RWPE1 (cell line): Measurements from ENCODE around the gene SLC22A31.

Experiments used
- CTCF ChIA-PET: fragments of 350-600 bp; sonication (Branson Sonifier 250); formaldehyde crosslinking; extraction: SDS; loops from one replicate; lab custom pipeline; 2021; lab: Yijun Ruan, JAX
- POLR2A ChIA-PET: fragments of 400-600 bp; formaldehyde crosslinking; extraction: SDS; loops from one replicate; lab custom pipeline; 2020; ENCODE audit warnings: antibody characterized with exemption; ENCODE audit not compliant: low non-redundant PET; lab: Yijun Ruan, JAX
- DNase-seq: peaks from one replicate; pipeline ENCODE4 v3.0.0; 2012; ENCODE audit warnings: low spot score
- H3K27ac ChIP-seq: fragments of 450-650 bp; 2 replicates; pipeline ENCODE4 v1.5.1; 2017
- TF ChIP-seq, protein P1 (sequence below): fragments of 450-650 bp; conservative IDR thresholded peaks from 2 replicates; pipeline ENCODE4 v1.5.1; 2017; ENCODE audit warnings: low read depth, mild to moderate bottlenecking

SLC22A31 gene

DNA sequence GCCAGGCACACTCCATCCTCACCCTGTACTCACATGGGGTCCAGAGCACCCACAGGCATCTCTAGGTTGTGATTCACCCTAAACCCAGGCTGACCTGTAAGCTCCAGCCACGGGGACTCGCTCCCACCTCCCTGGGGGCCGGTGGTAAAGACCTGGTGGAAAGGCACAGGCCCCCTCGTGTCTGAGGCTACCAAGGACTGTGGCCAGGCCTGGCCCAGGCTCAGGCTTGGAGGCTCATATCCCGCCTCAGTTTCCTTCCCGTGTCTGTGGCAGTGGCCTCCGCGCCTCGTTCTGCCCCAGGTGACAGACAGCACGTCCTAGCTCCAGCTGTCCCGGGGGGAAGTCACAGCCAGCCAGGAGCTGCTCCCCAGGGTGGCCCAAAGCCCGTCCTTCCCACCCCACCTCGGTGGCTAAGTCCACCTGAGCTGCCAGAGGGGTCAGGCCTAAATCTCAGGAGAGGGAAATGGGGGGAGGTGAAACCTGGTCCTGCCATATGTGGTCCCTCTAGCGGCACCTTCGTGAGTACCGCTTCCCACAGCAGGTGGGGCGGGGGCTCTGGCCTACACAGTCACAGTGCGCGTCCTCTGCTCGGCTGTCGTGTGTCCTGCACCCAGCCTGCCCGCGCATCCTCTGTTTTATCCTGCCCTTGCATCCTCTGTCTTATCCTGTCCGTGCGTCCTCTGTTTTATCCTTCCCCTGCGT, 16.2 kb downstream of the SLC22A31 start:
- TF ChIP-seq, protein P1, sequence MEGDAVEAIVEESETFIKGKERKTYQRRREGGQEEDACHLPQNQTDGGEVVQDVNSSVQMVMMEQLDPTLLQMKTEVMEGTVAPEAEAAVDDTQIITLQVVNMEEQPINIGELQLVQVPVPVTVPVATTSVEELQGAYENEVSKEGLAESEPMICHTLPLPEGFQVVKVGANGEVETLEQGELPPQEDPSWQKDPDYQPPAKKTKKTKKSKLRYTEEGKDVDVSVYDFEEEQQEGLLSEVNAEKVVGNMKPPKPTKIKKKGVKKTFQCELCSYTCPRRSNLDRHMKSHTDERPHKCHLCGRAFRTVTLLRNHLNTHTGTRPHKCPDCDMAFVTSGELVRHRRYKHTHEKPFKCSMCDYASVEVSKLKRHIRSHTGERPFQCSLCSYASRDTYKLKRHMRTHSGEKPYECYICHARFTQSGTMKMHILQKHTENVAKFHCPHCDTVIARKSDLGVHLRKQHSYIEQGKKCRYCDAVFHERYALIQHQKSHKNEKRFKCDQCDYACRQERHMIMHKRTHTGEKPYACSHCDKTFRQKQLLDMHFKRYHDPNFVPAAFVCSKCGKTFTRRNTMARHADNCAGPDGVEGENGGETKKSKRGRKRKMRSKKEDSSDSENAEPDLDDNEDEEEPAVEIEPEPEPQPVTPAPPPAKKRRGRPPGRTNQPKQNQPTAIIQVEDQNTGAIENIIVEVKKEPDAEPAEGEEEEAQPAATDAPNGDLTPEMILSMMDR, result no peak
- H3K27ac ChIP-seq, result no peak overlapping the region
- DNase-seq, result no peak
- POLR2A ChIA-PET, result no interaction called here
- CTCF ChIA-PET, result no interaction called here

DNA sequence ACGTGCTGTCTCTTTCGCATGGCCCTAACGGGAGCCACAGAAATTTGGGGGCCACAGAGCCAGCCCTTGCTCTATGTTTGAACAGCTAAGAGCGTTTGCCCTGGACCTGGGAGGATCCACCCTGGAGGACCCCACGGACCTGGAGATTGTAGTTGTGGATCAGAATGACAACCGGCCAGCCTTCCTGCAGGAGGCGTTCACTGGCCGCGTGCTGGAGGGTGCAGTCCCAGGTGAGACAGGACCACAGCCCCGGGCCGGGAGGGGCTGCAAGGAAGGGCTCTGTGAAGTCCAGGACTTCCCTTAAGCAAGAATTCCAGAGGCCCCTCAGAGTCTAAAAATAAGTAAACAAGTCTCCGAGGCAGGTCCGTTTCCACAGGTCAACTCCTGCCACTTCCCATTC, 16.9 kb downstream of the SLC22A31 start:
- TF ChIP-seq, protein P1, result no peak
- CTCF ChIA-PET, result no interaction called here
- POLR2A ChIA-PET, result interaction anchor here (0.5 kb wide), 1 partner anchor 41 kb away, joined by 3 read pairs; no protein-coding TSS in a partner anchor
- DNase-seq, result no peak
- no peak overlapping the region for H3K27ac ChIP-seq

DNA sequence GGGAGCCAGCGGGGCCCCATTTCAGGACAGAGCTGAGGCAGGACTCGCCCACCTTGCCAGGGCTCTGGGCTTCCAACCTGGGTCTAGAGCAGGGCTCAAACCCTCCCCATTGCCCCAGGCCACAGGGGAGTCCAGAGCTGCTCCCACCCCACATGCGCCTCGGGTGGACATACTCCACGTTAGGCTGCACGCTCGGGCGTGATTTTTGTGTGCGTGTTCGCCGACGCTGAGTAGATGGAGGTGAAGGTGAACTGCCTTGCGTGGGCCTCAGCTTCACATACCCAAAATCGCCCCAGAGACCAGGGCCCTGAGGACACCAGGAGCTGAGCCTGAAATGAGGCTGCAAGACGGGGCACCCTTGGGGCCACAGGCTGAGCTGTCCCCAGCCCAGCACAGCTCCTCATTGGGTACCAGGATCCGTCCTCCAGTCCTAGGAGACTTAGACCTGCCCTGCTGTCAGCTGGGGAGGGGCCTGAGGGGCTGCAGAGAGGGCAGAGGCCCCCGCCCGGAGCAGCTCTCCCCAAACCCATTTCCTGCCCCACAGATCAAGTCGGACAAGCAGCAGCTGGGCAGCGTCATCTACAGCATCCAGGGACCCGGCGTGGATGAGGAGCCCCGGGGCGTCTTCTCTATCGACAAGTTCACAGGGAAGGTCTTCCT, 20.6 kb downstream of the SLC22A31 start:
- POLR2A ChIA-PET, result no interaction called here

DNA sequence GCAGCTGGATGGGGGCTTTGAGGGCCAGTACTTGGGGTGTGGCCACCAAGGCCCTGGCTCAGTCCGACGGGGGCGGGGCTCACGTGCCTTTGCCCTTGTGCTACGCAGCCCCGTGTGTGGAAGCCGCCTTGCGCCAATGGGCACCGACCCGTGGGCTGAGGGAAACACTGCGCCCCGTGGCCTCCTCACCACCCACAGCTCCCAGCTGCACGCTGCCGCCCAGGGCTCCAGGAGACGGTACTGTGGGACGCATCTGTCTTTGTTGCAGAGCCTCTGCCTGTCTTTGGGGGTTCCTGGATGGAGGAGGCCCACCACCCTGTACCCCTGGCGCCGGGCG, 21.2 kb downstream of the SLC22A31 start:
- ChIA-PET POLR2A (no interaction called here), CTCF (no interaction called here)
- DNase-seq, result no peak
- TF ChIP-seq, protein P1, result no peak
- H3K27ac ChIP-seq, result no peak overlapping the region

More for the DNA sequence above, 20.6 kb downstream of the SLC22A31 start:
- CTCF ChIA-PET, result no interaction called here
- H3K27ac ChIP-seq, result no peak overlapping the region
- no peak for DNase-seq
- TF ChIP-seq, protein P1, result no peak

DNA sequence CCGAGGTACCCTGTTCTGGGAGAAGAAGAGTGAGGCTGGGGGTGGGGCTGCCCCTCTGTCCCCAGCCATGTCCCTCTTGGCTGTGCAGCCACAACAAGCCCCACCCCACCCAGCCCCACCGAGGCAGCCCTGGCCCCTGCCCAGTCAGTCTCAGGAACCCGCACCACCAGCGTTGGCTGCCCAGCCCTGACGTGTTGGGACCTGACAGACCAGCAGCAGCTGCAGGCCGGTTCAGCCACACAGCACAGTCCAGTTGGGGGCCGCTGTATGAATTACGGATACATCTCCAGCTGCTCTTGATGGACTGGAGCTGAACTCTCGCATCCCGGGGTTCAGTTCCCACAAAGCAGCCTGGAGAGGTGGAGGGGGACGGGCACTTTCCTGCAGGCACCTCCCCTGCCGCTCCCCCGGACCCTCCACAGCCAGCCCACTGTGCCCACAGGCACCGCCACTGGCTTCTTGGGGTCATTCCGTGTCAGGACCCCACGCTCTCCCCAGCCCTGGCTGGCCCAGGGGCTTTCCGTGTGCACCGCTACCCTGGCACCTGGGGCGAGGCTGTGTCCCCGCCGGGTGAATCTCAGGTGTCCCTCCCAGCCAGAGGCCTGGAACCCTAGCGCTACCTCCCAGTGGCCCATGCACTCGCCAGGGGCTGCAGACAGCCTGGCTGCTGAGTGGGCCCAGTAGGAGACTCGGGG, 21.7 kb downstream of the SLC22A31 start:
- CTCF ChIA-PET, result interaction anchor here (0.6 to 1.1 kb wide), 2 partner anchors 22 to 1382 kb away, joined by 3 to 4 read pairs; no protein-coding TSS in a partner anchor
- DNase-seq, result no peak
- TF ChIP-seq, protein P1, result no peak
- no peak overlapping the region for H3K27ac ChIP-seq
- POLR2A ChIA-PET, result interaction anchor here (0.8 kb wide), 1 partner anchor 39 kb away, joined by 3 read pairs; the partner anchor contains the start of gene ZNF778

DNA sequence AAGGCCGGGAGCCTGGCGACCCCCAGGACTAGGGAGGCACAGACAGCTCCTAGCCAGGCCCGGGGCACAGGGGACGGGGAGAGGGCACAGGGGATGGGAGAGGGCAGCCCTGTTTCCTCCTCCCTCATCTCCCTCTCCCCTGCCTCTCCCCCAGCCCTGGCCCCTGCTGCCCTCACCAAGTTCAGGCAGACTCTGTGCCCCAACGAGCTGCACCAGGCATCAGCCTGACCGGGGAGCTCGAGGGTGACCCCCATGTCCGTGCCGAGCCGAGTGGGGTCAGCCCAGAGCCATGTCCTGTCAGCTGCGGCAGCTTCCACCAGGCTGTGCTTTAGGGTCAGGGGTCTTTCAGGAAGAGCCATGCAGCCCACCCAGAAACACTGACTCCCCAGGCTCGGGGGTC, 22.8 kb downstream of the SLC22A31 start:
- POLR2A ChIA-PET, result interaction anchor here (0.8 kb wide), 1 partner anchor 40 kb away, joined by 3 read pairs; the partner anchor contains the start of gene ZNF778
- no peak overlapping the region for H3K27ac ChIP-seq
- TF ChIP-seq, protein P1, result no peak
- CTCF ChIA-PET, result interaction anchor here (0.5 to 1.1 kb wide), 2 partner anchors 21 to 444 kb away, joined by 3 read pairs; no protein-coding TSS in a partner anchor
- no peak for DNase-seq
